Gastrocnemius medialis (tissue), 4 donors: ENCODE data around the gene RXRG. TPM values are rescaled to one million over a fixed set of nuclear protein-coding genes. Genes with fewer than 3 reads are reported as not detected.

Source experiments
- ATAC-seq, 2 donors: fragments of 150-250 bp; one replicate each; pipeline ENCODE4 v1.9.1; 2016
- DNase-seq, 2 donors: peaks; one replicate each; pipeline ENCODE4 v3.0.0-alpha.2; 2019
- H3K27ac ChIP-seq, 4 donors: fragments of 200-600 bp; sonication (generic); 1 replicate in 1 of 4; 2 replicates in 3 of 4; pipeline ENCODE4 v1.5.1; 2016 to 2018; ENCODE audit warnings: mild to moderate bottlenecking in 2 of 4, moderate library complexity in 1 of 4
- H3K27me3 ChIP-seq, 3 donors: fragments of 200-600 bp; sonication (generic) in 2 of 3; 1 replicate in 1 of 3; 2 replicates in 2 of 3; pipeline versions ENCODE4 v1.5.1 to v1.6.0; 2016 to 2019; ENCODE audit warnings: mild to moderate bottlenecking in 1 of 3, moderate library complexity in 1 of 3
- H3K36me3 ChIP-seq, 2 donors: fragments of 200-600 bp; sonication (generic) in 1 of 2; one replicate each; pipeline ENCODE4 v1.5.1; 2017 to 2018
- H3K4me1 ChIP-seq, 2 donors: fragments of 200-600 bp; sonication (generic) in 1 of 2; one replicate each; pipeline ENCODE4 v1.5.1; 2016 to 2017; ENCODE audit warnings: mild to moderate bottlenecking in 2 of 2
- H3K4me3 ChIP-seq, 4 donors: fragments of 200-600 bp; sonication (generic) in 3 of 4; 1 replicate in 1 of 4; 2 replicates in 3 of 4; pipeline ENCODE4 v1.5.1; 2016 to 2019; ENCODE audit warnings: mild to moderate bottlenecking in 2 of 4
- H3K9me3 ChIP-seq, 3 donors: fragments of 200-600 bp; sonication (generic) in 2 of 3; 1 replicate in 1 of 3; 2 replicates in 2 of 3; pipeline ENCODE4 v1.5.1; 2016 to 2019
- CTCF ChIP-seq, 5 experiments: fragments of 450-650 bp in 3 of 5; fragments of 200-600 bp in 2 of 5; sonication (generic) in 2 of 5; IDR thresholded peaks in 4 of 5; conservative IDR thresholded peaks in 1 of 5; 1 replicate in 4 of 5; 2 replicates in 1 of 5; pipeline ENCODE4 v1.5.1; 2016 to 2019; ENCODE audit warnings: antibody characterized with exemption in 5 of 5, mild to moderate bottlenecking in 3 of 5, moderate library complexity in 3 of 5
- POLR2A ChIP-seq, 2 donors: fragments of 450-650 bp; IDR thresholded peaks; one replicate each; pipeline ENCODE4 v1.6.1; 2017; ENCODE audit warnings: antibody characterized with exemption in 2 of 2, mild to moderate bottlenecking in 2 of 2, moderate library complexity in 2 of 2
- in situ Hi-C, 4 donors: fragments of 200-750 bp; cut with MboI; loops; one replicate each; pipeline versions ENCODE4 v1.15.0 to v1.8.0; 2017; ENCODE audit warnings: low sequenced_read_pairs in 4 of 4
- intact Hi-C: fragments of 100-400 bp; cut with DNase I; formaldehyde crosslinking; loops from one replicate; pipeline ENCODE4 v1.15.1; 2023; ENCODE audit warnings: low total_unique reads
- total RNA-seq, 4 donors: library from RNA; depleted of rRNA; stranded (reverse); fragments of >200 nt; gene quantifications; one replicate each; pipeline versions ENCODE4 v1.1.0 to v1.2.3, GENCODE V29; 2016

RXRG gene
- total RNA-seq, 4 donors from 2014 or later, result 4.2 to 15.9 (median 6.0) TPM

- Histone ChIP-seq H3K9me3 (no peaks in the 10 kb centered on the region), H3K27me3 (no peaks in the 10 kb centered on the region), H3K36me3 (no peaks in the 10 kb centered on the region), H3K4me1 (peaks cover 7 to 22% of the 10 kb centered on the region in 2 donors), H3K4me3 (no peak overlapping the region), H3K27ac (no peak overlapping the region)
- in situ Hi-C loops (no loop called here), intact Hi-C loops (no loop called here)
- no peak for ATAC-seq
- DNase-seq, result no peak
- no peak for TF ChIP-seq CTCF (IDR thresholded peaks at IDR 0.05 in 4 of 5, conservative IDR thresholded peaks at IDR 0.05 in 1 of 5)
- TF ChIP-seq POLR2A (IDR thresholded peaks at IDR 0.05), result no peak
These were observed 7.9 kb downstream of the RXRG start for GRCh38 chr1:165436994-165437393.

GRCh38 chr1:165435801-165436200, 9.1 kb downstream of the RXRG start:
- no peak for DNase-seq
- H3K9me3 ChIP-seq, result no peaks in the 10 kb centered on the region
- H3K36me3 ChIP-seq, result no peaks in the 10 kb centered on the region
- H3K4me1 ChIP-seq, result peaks cover 7 to 20% of the 10 kb centered on the region in 2 donors
- no peak overlapping the region for H3K4me3 ChIP-seq
- no peaks in the 10 kb centered on the region for H3K27me3 ChIP-seq
- in situ Hi-C loops, result no loop called here
- ATAC-seq, result no peak
- H3K27ac ChIP-seq, result no peak overlapping the region
- intact Hi-C loops, result no loop called here
- TF ChIP-seq CTCF (IDR thresholded peaks at IDR 0.05 in 4 of 5, conservative IDR thresholded peaks at IDR 0.05 in 1 of 5) (no peak), POLR2A (IDR thresholded peaks at IDR 0.05) (no peak)

- Histone ChIP-seq H3K27ac (no peak overlapping the region), H3K4me1 (peaks cover 10 to 12% of the 10 kb centered on the region in 2 donors), H3K9me3 (no peaks in the 10 kb centered on the region), H3K36me3 (no peaks in the 10 kb centered on the region), H3K4me3 (no peak overlapping the region), H3K27me3 (no peaks in the 10 kb centered on the region)
- no peak for ATAC-seq
- TF ChIP-seq POLR2A (IDR thresholded peaks at IDR 0.05) (no peak), CTCF (IDR thresholded peaks at IDR 0.05 in 4 of 5, conservative IDR thresholded peaks at IDR 0.05 in 1 of 5) (no peak)
- intact Hi-C loops (no loop called here), in situ Hi-C loops (no loop called here)
- DNase-seq, result no peak
These were observed 10.6 kb downstream of the RXRG start for GRCh38 chr1:165434281-165434680.

GRCh38 chr1:165431079-165431478, 13.8 kb downstream of the RXRG start:
- H3K4me3 ChIP-seq, result no peak overlapping the region
- in situ Hi-C loops (no loop called here), intact Hi-C loops (no loop called here)
- no peak for DNase-seq
- H3K27me3 ChIP-seq, result no peaks in the 10 kb centered on the region
- TF ChIP-seq CTCF (IDR thresholded peaks at IDR 0.05 in 4 of 5, conservative IDR thresholded peaks at IDR 0.05 in 1 of 5) (no peak), POLR2A (IDR thresholded peaks at IDR 0.05) (no peak)
- H3K4me1 ChIP-seq, result peaks cover 14 to 19% of the 10 kb centered on the region in 2 donors
- no peak overlapping the region for H3K27ac ChIP-seq
- no peaks in the 10 kb centered on the region for H3K9me3 ChIP-seq
- H3K36me3 ChIP-seq, result no peaks in the 10 kb centered on the region
- ATAC-seq, result no peak

- H3K27ac ChIP-seq, result peak overlapping the region; percentile 70 to 84 (median 78)
These were observed 18.2 kb downstream of the RXRG start for GRCh38 chr1:165426745-165427144.

More at GRCh38 chr1:165426745-165427144, 18.2 kb downstream of the RXRG start:
- Histone ChIP-seq H3K4me1 (peaks cover 55 to 57% of the 10 kb centered on the region in 2 donors), H3K36me3 (no peaks in the 10 kb centered on the region), H3K27me3 (no peaks in the 10 kb centered on the region), H3K9me3 (no peaks in the 10 kb centered on the region), H3K4me3 (no peak overlapping the region)
- intact Hi-C loops, result no loop called here
- in situ Hi-C loops, result no loop called here
- DNase-seq, result no peak
- TF ChIP-seq CTCF (IDR thresholded peaks at IDR 0.05 in 4 of 5, conservative IDR thresholded peaks at IDR 0.05 in 1 of 5), result no peak
- no peak for TF ChIP-seq POLR2A (IDR thresholded peaks at IDR 0.05)
- ATAC-seq, result peak in 1 of 2 donors; percentile 45
